Kidney (tissue), 14 donors: ENCODE measurements around the gene MEF2B. TPM values are rescaled to one million over a fixed set of nuclear protein-coding genes. Genes with fewer than 3 reads are reported as not detected.

ENCODE experiments used
- DNase-seq, 5 donors: peaks; one replicate each; pipeline ENCODE4 v3.0.0-alpha.2; 2013 to 2020
- FAIRE-seq: peaks from 2 replicates; lab custom pipeline; 2012; peaks lifted over from hg19 to GRCh38; lab: Jason Lieb, UNC
- H3K27ac ChIP-seq, 2 donors: one replicate each; pipeline ENCODE4 v1.7.0; 2013; ENCODE audit warnings: low read depth in 2 of 2, low read length in 2 of 2, inconsistent platforms in 1 of 2
- H3K27me3 ChIP-seq: one replicate; pipeline ENCODE4 v1.7.1; 2013; ENCODE audit warnings: low read length, inconsistent platforms; ENCODE audit not compliant: control insufficient read depth, insufficient read depth
- H3K36me3 ChIP-seq, 3 donors: one replicate each; pipeline versions ENCODE4 v1.7.0 to v1.7.1; 2013; ENCODE audit warnings: low read length in 3 of 3, control low read depth in 1 of 3, inconsistent platforms in 1 of 3; ENCODE audit not compliant: insufficient read depth in 3 of 3, control insufficient read depth in 2 of 3
- H3K4me1 ChIP-seq, 3 donors: one replicate each; pipeline versions ENCODE4 v1.7.0 to v1.7.1; 2013; ENCODE audit warnings: low read length in 3 of 3, inconsistent platforms in 1 of 3, low read depth in 1 of 3; ENCODE audit not compliant: control insufficient read depth in 2 of 3, insufficient read depth in 2 of 3
- H3K4me3 ChIP-seq, 3 donors: one replicate each; pipeline versions ENCODE4 v1.7.0 to v1.8.1; 2013; ENCODE audit warnings: low read length in 3 of 3, control low read depth in 1 of 3, inconsistent platforms in 1 of 3
- H3K9ac ChIP-seq, 3 donors: one replicate each; pipeline versions ENCODE4 v1.7.0 to v1.7.1; 2013; ENCODE audit warnings: low read length in 3 of 3, control low read depth in 1 of 3, inconsistent platforms in 1 of 3
- H3K9me3 ChIP-seq, 3 donors: one replicate each; pipeline versions ENCODE4 v1.7.0 to v1.7.1; 2013; ENCODE audit warnings: low read length in 3 of 3, control low read depth in 1 of 3, inconsistent platforms in 1 of 3; ENCODE audit not compliant: control insufficient read depth in 2 of 3, insufficient read depth in 1 of 3
- intact Hi-C: fragments of 100-400 bp; cut with DNase I; formaldehyde crosslinking; loops from one replicate; pipeline ENCODE4 v1.11.1; 2022
- polyA plus RNA-seq: library from polyadenylated mRNA; stranded (reverse); fragments of 350-450 nt; fragmentation: Illumina TruSeq; extraction: RNeasy Lipid Tissue Mini Kit (QIAGEN cat#74804); gene quantifications from one replicate; pipeline ENCODE4 v1.2.3, GENCODE V29; 2014; ENCODE audit warnings: low read depth, low replicate concordance; ENCODE audit not compliant: insufficient read depth
- total RNA-seq: library from RNA; stranded (reverse); fragmentation: NEBNext Ultra II Directional; extraction: Animal tissue kit (Norgen Biotek cat#: 25700); gene quantifications from one replicate; pipeline ENCODE4 v1.2.1, GENCODE V29; 2021
- TF ChIP-seq, protein P1 (sequence below): IDR thresholded peaks from 3 replicates; pipeline ENCODE4 v1.5.1; 2012; ENCODE audit warnings: mild to moderate bottlenecking, moderate library complexity, borderline replicate concordance; ENCODE audit not compliant: insufficient read depth; ENCODE audit errors: extremely low read depth
- donor health status: control.
- donor health status: control.
- donor health status: control.
- donor health status: control.
- donor health status: control.
- donor health status: DM: yes; HTN: yes; CAD: no.
- donor health status: Normal renal cell carcinoma (clear cell type).

The MEF2B gene
- total and polyA plus RNA-seq, 2 donors from 2014 or later, result 0.47 to 3.4 TPM

DNA sequence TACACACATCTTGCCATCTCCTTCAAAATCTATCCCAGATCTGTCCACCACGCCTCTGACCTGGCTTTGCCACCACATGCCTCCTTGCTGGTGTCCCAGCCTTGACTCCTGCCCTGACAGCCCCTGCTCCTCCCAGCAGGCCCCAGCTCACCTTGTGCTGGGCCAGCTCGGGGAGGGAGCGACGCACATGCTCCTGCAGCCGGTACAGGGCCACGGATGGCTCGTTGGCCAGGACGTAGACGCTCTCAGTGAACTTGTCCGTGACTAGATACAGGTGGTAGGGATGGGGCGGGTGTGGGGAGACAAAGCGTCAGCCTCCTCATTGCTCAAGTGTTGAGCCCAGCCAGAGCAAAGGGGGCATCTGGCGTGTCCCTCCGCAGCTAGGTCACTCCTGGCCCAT is 16.7 kb upstream of the MEF2B start:
- H3K36me3 ChIP-seq, result peaks cover 0 to under 1% (median 0%) of the 10 kb centered on the region in 3 donors
- DNase-seq (no peak), FAIRE-seq (no peak)
- no peak overlapping the region for H3K4me3 ChIP-seq
- H3K27ac ChIP-seq, result no peak overlapping the region
- intact Hi-C loops, result no loop called here
- no peaks in the 10 kb centered on the region for H3K9me3 ChIP-seq
- H3K9ac ChIP-seq, result no peak overlapping the region
- peaks cover 0 to 15% (median 4%) of the 10 kb centered on the region in 3 donors for H3K4me1 ChIP-seq
- TF ChIP-seq, protein P1, sequence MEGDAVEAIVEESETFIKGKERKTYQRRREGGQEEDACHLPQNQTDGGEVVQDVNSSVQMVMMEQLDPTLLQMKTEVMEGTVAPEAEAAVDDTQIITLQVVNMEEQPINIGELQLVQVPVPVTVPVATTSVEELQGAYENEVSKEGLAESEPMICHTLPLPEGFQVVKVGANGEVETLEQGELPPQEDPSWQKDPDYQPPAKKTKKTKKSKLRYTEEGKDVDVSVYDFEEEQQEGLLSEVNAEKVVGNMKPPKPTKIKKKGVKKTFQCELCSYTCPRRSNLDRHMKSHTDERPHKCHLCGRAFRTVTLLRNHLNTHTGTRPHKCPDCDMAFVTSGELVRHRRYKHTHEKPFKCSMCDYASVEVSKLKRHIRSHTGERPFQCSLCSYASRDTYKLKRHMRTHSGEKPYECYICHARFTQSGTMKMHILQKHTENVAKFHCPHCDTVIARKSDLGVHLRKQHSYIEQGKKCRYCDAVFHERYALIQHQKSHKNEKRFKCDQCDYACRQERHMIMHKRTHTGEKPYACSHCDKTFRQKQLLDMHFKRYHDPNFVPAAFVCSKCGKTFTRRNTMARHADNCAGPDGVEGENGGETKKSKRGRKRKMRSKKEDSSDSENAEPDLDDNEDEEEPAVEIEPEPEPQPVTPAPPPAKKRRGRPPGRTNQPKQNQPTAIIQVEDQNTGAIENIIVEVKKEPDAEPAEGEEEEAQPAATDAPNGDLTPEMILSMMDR, result no peak
- no peaks in the 10 kb centered on the region for H3K27me3 ChIP-seq

- H3K27me3 ChIP-seq, result no peaks in the 10 kb centered on the region
- no peak overlapping the region for H3K27ac ChIP-seq
- TF ChIP-seq, protein P1, result peak; percentile 45
- no peaks in the 10 kb centered on the region for H3K9me3 ChIP-seq
- intact Hi-C loops, result no loop called here
- DNase-seq (peak in 2 of 5 donors; percentile 19 to 48), FAIRE-seq (no peak)
- H3K9ac ChIP-seq, result no peak overlapping the region
- H3K36me3 ChIP-seq, result peaks cover 0 to 6% (median 0%) of the 10 kb centered on the region in 3 donors
- H3K4me1 ChIP-seq, result peaks cover 0 to 13% (median 4%) of the 10 kb centered on the region in 3 donors
- no peak overlapping the region for H3K4me3 ChIP-seq
Measured at GRCh38 chr19:19185853-19186740, 16.0 kb upstream of the MEF2B start.

DNA sequence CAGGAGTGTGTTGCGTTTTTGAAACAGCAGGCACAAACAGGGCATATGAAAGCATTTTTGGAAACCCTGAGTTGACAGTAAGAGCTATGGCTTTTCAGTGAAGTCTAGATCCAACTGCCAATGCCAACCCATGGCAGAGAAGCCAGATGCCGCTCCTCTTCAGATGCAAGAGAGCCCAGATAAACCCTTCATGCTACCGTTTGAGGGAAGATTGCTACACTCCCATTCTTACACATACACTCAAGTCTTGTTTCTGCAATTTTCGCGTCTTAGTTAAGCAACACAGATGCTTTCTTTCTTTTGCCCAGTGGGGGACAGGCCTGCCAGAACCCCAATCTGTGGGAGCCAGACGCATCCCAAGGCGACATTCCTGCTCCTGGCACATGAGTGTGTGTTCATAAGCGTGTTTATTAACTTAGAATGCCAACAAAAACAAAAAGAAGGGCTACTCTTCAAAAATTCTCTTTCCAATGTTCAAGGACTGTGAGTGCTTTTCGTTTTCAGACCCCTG is 11.5 kb upstream of the MEF2B start:
- no peaks in the 10 kb centered on the region for H3K9me3 ChIP-seq
- no peak overlapping the region for H3K9ac ChIP-seq
- no peaks in the 10 kb centered on the region for H3K27me3 ChIP-seq
- TF ChIP-seq, protein P1, result no peak
- no peak overlapping the region for H3K27ac ChIP-seq
- H3K4me3 ChIP-seq, result no peak overlapping the region
- intact Hi-C loops, result no loop called here
- no peak for FAIRE-seq
- H3K4me1 ChIP-seq, result no peaks in the 10 kb centered on the region
- peaks cover 0 to 14% (median 8%) of the 10 kb centered on the region in 3 donors for H3K36me3 ChIP-seq
- no peak for DNase-seq
